Measurements from ENCODE around the gene STX1A.

STX1A gene

GRCh38 chr7:73718905-73719805 lies at the start of gene STX1A:
TSS of gene STX1A (minus strand) at chr7:73719669. CDS start at chr7:73719631, 38 bp downstream.
- peak; percentile 53 for DNase-seq (ENCODE audit: low read depth)

DNA sequence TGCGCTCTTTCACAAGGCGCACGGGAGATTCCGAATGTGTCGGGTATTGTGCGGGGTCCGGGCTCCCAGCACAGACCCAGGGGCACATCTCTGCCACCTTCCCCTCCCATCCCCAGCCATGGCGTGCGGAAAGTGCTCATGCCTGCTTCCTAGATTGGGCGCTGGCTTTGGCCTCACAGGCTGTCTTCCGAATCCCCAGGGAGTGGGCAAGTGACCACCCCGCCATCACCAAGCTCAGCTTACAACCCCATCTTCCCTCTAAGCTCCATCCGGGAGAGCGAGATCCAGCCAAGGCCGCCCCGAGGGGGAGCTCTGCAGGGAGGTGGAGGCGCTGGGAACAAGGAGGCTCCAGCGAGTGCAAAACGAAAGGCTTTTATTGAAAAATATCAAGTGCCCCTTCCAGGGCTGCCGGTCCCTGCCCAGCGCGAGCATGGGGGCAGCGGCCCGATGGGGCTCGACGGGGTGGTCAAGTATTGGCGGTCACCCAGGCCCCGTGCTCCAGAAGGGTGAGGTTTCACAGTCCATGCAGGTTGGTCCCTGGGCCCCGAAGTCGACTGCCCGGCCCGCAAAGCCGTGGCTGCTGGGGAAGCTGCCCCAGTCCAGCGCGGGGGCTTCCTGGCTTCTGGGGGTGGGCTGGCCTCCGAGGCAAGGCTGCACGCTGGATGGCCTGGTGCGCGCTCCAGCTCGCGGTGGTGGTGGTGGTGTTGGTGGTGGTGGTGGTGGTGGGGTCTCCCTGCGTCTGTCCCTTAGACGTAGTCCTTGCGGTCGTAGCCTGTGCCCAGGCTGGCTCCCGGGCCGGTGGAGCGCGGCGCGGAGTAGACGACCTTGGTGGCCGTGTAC lies 49.4 kb upstream of the STX1A start:
- no peak for DNase-seq (ENCODE audit: low read depth)

GRCh38 chr7:73766556-73767229 lies 47.2 kb upstream of the STX1A start:
- DNase-seq (ENCODE audit: low read depth), result no peak

- DNase-seq (ENCODE audit: low read depth), result no peak
These were observed 43.2 kb upstream of the STX1A start for GRCh38 chr7:73762659-73762999.

- DNase-seq (ENCODE audit: low read depth), result no peak
These were observed 42.6 kb upstream of the STX1A start for GRCh38 chr7:73761854-73762658.

DNA sequence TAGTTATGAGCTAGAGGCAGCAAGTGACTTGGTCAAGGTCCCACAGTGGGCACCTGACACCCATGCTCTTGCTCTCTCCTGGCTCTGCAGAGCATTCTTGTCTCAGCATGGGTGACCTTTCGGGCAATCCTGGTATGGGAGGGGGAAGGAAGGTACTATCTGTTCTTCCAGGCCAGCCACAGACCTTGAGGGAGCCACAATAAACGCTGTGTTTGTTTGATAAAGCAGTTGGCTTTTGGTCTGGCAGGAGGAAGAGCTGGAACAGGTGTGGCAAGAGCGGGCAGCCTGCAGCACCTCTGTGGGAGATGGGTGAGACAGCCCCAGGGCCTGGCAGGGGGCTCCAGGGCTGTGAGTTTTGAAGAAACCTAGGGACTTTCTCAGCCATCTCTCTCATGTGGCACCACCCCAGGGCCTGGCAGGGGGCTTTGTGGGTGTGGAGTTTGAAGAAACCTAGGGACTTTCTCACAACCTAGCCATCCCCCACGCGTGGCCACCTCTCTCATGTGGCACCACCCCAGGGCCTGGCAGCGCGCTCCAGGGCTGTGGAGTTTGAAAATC lies 39.2 kb upstream of the STX1A start:
- no peak for DNase-seq (ENCODE audit: low read depth)

DNA sequence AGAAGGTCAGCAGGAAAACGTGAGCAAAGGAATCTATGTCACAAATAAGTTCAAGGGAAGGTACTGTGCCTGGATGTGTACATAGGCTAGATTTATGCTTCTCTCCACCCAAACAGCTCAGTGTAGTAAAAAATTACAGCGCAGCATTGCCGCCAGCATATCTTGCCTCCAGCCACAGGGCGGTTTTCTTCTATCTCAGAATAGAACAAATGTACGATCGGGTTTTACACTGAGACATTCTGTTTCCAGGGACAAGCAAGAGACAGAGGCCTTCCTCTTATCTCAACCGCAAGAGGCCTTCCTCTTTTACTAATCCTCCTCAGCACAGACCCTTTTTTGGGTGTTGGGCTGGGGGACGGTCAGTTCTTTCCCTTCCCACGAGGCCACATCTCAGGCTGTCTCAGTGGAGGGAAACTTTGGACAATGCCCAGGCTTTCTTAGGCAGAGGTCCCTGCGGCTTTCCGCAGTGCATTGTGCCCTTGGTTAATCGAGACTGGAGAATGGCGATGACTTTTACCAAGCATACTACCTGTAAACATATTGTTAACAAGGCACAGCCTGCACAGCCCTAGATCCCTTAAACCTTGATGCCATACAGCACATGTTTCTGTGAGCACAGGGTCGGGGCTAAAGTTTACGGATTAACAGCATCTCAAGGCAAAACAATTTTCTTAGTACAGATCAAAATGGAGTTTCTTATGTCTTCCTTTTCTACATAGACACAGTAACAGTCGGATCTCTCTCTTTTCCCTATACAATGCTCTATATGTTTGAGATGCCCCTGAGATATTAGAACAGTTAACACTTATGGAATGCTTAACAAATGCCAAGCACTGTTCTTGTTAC lies 30.7 kb upstream of the STX1A start:
- DNase-seq (ENCODE audit: low read depth), result no peak

DNA sequence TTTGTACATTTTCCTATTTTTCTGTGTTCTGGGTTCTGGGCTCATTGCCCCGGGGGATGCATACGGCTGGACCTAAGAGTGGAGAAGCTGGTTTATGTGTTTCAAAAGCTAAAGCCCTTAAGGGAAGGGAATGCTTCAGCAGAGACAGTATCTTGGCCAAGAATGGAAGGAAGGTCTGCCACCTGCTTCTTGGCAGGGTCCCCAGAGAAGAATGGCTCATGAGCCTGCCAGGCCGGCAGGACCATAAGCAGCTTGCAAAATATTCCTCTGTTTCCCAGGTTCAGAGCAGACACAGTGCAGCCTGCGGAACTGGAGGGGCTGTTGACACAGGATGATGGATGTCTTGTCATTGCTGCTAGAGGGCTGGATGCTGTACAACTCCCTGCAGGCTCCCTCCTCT lies 26.9 kb upstream of the STX1A start:
- no peak for DNase-seq (ENCODE audit: low read depth)

DNA sequence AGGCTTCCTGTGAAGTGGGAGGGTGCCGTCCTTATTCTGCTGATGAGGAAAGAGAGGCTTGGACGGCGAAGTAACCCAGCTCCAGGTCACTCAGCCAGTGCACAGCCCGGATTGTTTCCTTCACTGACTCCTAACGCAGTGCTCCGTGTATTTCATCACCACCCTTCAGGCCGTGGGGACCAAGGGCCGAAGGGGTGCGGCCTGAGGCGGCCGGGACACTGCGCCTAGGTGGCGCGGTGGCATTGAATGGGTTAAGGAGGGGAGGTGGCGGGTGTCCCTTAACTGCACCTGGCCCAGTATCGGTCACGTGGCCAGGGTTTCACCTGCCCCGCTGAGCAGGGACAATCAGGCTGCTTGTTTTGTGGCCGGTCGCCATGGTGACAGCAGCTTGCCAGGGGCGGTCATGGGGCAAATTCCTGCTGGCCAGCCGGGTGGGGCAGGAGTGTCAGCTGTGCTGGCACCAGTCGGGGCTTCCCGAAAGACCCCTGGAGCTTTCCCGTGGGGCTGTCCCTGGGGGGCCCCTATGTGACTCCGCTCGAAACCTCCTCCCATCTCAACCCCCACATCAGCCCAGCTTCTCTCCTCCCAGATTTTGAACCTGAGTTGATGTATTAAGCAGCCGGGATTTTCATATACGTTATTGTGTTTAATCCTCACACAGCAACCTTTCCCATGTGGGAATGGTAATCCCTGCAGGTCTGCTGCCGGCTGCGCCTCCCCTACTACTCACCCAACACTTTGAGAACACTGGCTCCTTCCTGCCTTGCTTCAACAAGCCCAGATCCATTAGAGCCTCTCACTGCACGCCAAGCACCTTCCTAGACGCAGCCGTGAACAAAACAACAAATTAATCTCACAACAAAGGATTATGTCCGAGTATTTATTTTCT lies 23.5 kb upstream of the STX1A start:
- no peak for DNase-seq (ENCODE audit: low read depth)

DNA sequence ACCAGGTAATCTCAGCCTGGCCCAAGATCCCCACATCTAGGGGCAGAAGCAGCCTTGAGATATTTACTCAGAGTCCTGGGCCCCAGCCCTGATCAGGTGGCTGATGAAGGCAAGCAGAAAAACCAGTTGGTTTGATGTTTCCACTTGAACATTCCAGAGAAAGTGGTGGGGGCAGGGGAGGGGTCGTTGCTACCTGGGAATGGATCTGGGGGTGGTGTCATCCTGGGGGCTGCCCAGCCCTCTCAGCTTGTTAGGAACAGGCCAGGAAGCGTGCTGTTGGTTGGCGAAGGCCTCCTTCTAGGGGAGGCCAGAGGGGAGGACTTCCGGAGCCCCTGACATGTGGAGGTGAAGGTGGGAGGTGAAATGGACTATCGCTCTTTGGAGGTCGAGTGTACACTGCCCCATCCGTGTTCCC lies 22.9 kb upstream of the STX1A start:
- no peak for DNase-seq (ENCODE audit: low read depth)

DNA sequence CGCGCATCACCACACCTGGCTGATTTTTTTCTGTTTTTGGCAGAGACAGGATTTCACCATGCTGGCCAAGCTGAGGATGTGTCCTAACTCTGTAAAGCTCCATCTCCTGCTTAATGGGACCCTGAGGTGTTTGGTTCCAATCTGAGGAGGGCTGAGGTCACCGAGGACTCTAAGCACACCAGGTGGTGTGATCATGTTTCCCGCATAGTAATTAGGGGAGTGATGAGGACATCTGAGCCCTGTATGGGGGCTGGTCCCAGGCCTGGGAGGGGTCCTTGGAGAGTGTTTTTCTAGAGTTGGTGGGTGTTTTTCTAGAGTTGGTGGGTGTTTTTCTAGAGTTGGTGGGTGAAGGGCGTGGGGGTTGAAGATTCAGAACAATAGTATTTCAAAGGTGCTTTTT lies 22.1 kb upstream of the STX1A start:
- no peak for DNase-seq (ENCODE audit: low read depth)

DNA sequence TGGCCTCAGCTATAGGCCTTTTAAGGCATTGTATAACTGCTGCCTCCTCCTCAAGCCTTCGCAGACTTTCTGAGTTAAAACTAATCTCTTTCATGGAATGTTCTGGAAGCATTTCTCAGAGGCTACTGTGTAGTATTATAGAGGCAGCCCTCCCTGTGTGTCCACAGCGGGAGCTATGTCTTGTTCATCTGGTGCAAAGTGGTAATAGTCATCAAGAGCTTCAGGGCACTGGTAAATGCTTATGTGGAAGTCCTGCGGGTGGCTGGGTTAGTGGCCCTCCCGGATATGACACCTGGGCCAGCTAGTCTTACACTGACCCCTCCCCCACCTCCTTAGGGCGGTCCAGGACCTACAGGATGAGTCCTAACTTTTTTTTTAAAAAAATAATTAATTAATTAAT lies 21.3 kb upstream of the STX1A start:
- no peak for DNase-seq (ENCODE audit: low read depth)

- DNase-seq (ENCODE audit: low read depth), result no peak
These were observed 20.7 kb upstream of the STX1A start for GRCh38 chr7:73740212-73740611.

DNA sequence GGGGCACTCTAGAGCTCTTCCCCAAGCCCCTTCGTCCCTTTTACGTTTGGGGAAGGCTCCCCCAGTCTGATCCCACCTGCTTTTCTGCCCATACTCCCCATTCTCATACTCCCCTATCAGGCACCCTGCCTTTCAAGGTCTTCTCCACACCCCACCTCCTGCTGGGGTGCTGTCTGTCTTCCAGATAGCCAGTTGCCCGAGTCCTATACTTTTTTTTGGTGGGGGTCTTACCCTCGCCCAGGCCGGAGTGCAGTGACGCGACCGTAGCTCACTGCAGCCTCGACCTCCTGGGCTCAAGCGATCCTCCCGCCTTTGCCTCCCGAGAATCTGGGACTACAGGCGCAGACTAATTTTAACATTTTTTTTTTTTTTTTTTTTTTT lies 19.9 kb upstream of the STX1A start:
- DNase-seq (ENCODE audit: low read depth), result no peak

DNA sequence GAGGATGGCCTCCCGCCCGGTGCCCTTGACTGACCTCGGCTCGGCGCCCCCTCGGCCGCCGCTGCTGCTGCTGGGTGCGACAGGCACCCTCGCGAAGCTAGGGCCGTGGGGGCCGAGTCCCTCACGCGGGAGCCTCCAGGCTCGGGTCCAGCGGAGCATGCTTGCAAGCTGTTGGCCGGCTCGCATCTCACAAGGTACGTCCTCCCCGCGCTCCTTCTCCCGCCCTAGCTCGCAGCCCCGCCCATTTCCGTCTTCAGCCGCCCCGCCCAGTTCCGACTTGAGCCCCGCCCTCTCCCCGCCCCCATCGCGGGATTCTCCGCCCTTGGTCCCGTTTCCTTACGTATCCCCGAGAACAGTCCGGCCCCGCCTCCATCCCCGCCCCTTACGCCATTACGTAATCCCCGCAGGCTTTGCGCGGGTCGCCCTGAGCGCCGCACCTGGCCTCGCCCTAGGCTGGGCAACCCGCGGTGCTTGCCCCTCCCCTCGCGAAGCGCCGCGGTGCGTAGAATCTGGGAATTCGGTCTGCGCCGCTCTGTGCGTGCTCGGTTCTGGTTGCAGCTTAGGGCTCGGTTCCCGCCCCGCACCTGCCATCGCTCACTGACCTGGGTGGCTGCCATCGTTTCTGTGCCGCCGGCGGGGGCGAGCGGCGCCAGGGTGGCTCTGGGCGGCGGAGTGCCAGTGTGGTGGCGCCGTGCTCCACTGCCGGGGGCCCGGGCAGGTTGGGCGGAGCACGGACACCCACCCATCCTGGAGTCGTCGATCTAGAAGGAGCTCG lies 19.3 kb upstream of the STX1A start, which contains the start of gene ABHD11:
ABHD11 (minus strand) TSS at position 191 of the 775 bp plus-strand sequence; CDS start at position 159, 32 bp downstream.
- peak; percentile 93 for DNase-seq (ENCODE audit: low read depth)

DNA sequence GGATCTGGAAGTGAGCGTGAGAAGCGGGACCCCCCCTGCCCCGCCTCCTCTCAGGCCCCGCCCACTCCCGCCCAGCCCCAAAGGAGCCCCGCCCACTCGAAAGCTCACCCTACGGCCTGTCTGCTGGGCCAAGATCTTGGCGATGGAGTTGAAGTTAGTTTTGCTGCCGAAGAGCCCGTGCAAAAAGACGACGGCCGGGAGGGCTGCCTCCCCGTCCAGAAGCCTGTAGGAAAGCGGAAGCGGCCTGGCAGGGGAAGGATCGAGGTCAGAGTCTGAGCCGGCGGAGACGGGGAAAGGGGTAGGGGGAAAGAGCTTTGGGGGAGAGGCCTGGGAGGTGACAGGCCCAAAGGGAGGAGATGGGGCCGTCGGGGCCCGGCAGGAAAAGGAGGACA lies 18.7 kb upstream of the STX1A start:
- DNase-seq (ENCODE audit: low read depth), result peak; percentile 51

DNA sequence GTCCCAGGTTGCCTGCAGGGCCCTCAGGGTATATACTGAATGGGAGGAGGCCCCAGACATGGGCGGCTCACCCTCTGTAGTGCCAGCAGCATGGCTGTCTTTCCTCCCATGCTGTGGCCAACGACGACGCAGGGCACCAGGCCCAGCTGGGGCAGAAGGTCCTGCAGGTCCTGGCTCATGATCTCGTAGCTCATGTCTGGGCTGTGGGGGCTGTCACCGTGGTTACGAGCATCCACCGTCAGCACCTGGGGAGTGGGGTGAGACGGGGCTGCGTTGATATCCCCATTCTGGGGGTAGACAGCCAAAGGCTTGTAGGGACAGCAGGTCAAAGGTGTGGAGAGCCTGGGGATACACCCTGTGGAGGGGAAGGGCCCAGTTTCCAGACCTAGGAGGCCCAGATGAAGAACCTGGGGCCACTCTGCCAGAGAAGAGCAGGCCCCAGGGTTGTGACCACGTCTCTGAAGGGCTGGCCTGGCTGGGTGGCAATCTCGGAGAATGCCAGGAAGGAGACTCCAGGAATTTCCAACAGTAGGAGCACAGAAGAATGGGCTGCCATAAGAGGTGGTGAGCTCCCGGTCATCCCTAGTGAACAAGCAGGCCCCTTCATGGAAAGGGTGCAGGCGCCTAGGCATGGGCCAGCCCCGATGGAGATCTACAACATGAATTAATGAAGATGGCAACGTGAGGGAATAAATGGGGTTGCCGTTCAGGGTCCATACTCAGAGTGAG lies 18.2 kb upstream of the STX1A start:
- DNase-seq (ENCODE audit: low read depth), result no peak

DNA sequence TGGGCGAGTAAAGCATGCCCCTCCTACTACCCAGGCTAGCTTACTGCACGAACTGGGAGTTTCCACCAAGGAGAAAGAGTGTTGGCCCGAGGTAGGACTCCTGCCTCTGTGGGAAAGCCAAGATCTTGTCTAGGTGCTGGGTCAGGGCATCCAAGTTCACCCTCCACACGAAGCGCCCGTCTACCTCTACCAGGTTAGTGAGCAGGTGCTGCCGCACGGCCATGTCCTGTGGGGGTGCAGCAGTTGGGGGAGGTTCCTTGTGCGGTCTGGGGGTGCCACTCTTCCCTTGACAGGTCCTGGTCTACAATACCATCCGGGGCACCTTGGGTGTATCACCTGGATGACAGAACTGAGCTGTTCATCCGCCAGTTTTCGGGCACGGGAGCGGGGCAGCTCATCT lies 17.4 kb upstream of the STX1A start:
- DNase-seq (ENCODE audit: low read depth), result no peak

Data from T-helper 22 cell (primary cell).